GM19351 (cell line): ENCODE results near the gene IL17B.

ENCODE experiments used
- ATAC-seq: cut with Tn5 transposase; IDR thresholded peaks from one replicate; pipeline ENCODE4 v1.9.1; 2021; ENCODE audit warnings: mild to moderate bottlenecking, moderate library complexity; ENCODE audit not compliant: unreplicated experiment

The IL17B gene

GRCh38 chr5:149326611-149327010, 52.5 kb downstream of the IL17B start:
- ATAC-seq, result no peak

- no peak for ATAC-seq
These were observed 53.2 kb downstream of the IL17B start for GRCh38 chr5:149325894-149326293.

DNA sequence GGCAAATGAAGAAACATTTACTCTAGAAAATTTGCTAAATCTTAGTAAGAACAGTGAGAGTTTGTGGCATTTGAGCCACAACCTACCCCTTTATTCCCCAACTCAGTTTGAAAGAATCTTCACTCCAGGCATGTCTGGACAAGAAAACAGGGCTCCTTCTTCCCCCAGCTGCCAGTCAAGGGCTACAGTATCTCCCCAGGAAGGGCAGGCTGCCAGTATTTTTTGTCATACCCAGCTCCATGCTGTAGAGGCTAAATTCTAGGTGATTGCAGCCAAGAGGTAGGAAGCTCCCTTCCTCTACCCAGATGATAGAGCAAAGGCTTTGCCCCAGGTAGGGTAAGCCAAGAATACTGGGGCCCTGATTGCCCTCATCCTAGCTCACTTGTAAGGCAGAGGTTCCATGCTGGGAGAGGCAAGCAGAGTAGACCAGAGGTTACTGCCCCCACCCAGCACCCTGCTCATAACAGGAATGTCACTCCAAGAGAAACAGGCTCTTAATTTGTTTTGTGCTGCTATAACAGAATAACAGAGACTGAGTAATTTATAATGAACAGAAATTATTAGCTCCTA, 53.8 kb downstream of the IL17B start:
- no peak for ATAC-seq

- no peak for ATAC-seq
These were observed 54.5 kb downstream of the IL17B start for GRCh38 chr5:149324641-149325040.
